Activated CD8-positive, alpha-beta memory T cell treated with anti-CD3 and anti-CD28 coated beads for 4 hours (primary cell): ENCODE results near the gene EWSR1.
A peak's percentile ranks its signal among the peaks of the same experiment; 100 is the strongest.
"Not testable (repeated sequence)": the region's sequence is repeated elsewhere in the genome, so short reads cannot be mapped to it uniquely, and the experiment has no call there.

Experiments used
- DNase-seq, 2 donors: peaks; one replicate each; pipeline ENCODE4 v3.0.0-alpha.2; 2020; ENCODE audit warnings: low read depth in 2 of 2

EWSR1 gene

DNA sequence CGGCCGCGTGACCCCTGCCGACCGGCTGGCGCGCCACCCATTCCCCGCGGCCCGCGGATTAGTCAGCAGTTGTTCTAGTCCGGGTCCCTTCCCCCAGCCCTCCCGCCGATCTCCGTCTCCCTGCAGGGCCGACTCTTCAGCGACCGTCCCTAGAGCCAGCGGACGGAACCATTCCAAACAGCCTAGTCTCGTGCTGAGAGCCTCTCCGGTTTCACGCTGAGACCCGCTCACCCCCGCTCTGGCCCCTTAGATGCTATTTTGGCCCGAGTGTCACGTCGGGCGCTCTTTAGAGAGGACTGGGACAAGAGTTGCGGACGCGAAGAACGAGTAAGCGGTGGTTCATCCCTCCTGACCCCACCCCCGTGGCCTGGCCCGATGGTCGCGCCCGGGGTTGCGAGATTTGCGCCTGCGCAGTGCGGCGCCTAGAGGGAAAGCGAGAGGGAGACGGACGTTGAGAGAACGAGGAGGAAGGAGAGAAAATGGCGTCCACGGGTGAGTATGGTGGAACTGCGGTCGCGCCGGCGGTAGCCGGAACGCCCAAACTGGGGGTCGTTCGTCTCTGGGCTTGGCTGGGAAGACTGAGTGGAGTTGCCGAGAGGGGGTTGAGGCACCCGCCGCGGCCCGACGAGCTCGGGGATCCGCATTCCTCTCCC is at the start of gene EWSR1, which contains the start of gene RHBDD3:
EWSR1 (plus strand) TSS at position 411 of the 653 bp plus-strand sequence; CDS start at position 480, 69 bp downstream.
RHBDD3 (minus strand) TSS at position 124 of the 653 bp plus-strand sequence. CDS start 2,355 bp downstream, outside the sequence.
- peak; percentile 91 to 95 for DNase-seq

DNA sequence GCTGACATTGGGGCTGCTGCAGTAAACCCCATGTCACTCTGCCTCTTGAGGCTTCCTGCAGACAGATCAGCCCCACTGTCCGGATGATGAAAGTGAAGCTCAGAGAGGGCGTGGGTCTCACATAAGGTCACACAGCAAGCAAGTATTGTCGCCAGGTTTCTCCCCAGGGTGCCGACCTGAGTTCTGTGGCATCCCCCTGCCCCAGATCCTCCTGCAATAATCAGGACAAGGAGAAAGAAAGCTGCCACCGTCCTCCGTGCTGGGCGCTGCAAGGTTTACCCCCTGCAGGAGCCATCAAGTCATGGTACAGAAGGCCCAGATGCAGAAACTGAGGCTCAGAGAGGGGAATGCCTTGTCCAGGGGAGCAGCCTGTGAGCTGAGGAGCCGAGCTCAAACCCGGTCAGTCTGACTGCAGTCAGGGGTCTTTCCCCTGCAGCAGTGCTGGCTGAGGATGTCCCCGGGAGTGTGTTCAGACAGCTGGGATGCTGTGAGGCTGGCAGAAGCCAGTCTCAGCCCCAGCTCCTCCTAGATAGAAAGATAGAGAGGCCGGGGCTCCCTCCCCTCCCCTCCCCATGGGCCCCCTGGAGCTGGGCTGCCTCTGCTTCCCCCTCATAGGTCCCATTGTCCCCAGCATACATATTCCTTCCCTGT is 49.2 kb upstream of the EWSR1 start:
- DNase-seq: no peak

GRCh38 chr22:29219409-29219782 is 48.7 kb upstream of the EWSR1 start:
- DNase-seq: not testable (repeated sequence)

GRCh38 chr22:29219881-29220670 is 48.0 kb upstream of the EWSR1 start:
- DNase-seq: no peak

GRCh38 chr22:29224121-29224858 is 43.8 kb upstream of the EWSR1 start:
- DNase-seq: no peak

- DNase-seq: no peak
These were observed 43.1 kb upstream of the EWSR1 start for GRCh38 chr22:29224859-29225410.

GRCh38 chr22:29225422-29226090 is 42.5 kb upstream of the EWSR1 start:
- DNase-seq: no peak

- no peak for DNase-seq
These were observed 41.6 kb upstream of the EWSR1 start for GRCh38 chr22:29226351-29226981.

DNA sequence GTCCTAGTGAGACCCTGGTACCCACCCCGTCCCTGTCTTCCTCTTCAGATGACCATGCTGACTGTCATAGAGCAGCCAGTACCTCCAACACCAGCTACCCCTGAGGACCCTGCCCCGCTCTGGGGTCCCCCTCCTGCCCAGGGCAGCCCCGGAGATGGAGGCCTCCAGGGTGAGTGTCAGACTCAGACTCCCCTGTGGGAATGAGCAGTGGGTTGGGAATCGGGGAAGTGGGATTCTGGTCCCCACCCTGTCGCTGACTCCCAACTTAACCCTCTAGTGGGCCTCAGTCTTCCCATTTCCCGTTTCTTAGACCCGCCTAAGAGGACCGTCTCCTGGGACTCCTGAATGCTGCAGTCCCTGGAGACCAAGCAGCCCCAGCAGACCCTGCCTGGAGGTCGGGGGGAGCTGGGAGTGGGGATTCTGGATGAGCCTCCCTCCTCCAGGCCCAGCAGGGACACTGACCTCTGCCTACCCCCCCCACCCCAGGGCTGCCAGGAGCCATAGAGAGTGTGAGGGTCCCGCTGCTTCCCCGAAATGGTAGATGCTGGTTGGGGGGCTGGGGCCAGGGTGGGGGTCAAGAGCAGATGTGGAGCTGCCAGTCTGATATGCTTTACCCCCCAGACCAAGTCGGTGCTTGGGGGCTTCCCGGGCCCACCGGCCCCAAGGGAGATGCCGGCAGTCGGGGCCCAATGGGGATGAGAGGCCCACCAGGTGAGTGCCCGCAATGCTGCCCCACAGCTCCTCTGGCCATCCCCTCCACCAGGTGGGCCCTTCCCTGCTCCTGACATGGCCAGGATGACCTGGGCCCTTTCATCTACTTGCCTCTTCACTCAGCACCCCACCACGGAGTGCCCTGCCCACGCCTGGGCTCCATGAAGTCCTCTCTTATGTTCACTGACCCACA is 36.8 kb upstream of the EWSR1 start:
- DNase-seq: no peak

- DNase-seq: no peak
These were observed 35.8 kb upstream of the EWSR1 start for GRCh38 chr22:29231971-29232959.

GRCh38 chr22:29233277-29233877 is 34.7 kb upstream of the EWSR1 start:
- DNase-seq: no peak

GRCh38 chr22:29240481-29240880 is 27.6 kb upstream of the EWSR1 start:
- DNase-seq: not testable (repeated sequence)

DNA sequence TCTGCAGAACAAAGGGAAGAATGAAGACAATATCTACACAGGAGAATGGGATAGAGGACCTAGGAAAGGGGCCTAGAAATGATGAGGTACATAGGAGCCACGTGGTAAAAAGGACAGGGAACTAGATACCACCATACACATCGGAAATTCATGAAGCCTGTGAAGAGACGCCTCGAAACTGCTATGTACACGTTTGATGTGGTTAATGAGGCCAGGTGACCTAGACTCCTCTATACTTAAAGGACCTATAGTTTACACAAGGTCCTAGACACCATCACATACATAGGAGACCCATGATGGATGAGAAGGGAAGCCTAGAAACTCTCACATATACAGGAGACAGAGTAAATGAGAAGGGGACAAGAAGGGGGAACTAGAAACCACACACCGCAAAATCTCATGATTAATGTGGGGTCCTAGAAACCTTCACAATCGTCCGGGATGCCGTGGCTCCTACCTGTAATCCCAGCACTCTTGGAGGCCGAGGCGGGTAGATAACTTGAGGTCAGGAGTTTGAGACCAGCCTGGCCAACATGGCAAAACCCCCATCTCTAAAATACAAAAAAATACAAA is 24.1 kb upstream of the EWSR1 start:
- DNase-seq: no peak

DNA sequence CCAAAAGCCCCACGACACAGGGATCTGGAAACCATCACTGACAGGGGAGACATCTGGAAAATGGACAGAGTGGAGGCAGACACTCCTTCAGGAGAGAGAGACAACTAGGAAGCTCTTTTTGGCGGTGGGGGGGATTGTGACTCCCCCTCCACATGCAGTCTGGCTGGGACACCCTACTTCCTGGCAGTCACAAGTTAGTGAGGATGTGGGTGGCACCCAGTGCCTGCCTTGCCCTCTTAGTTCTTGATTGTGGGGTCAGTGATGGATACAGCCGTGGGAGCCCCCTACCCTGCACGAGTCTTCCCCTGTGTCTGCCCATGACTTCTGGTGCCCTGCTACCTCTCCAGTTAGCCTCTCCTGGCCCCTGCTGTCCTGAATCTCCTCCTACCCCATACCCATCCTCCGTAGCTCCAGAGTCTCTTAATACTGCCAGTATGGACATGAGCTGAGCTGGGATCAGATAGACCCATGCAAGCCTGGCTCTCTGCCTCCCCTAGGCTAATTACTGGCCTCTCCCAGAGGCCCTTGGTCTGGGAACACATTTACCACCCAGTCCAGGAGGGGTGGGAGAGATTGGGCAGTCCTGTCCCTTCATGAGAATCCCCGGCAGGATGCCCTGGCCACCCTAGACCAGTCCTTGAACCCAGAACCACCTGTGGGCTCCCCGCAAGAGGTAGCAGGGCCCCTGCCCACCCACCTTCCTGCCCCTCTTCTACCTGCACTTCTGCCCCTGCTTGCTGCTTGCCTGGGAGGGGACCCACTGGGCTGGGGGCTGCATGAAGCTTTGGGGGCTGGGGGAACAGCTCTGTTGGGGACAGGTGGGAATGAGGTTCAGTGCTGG is 23.1 kb upstream of the EWSR1 start:
- no peak for DNase-seq

GRCh38 chr22:29245626-29246385 is 22.3 kb upstream of the EWSR1 start:
- peak; percentile 40 to 53 for DNase-seq

DNA sequence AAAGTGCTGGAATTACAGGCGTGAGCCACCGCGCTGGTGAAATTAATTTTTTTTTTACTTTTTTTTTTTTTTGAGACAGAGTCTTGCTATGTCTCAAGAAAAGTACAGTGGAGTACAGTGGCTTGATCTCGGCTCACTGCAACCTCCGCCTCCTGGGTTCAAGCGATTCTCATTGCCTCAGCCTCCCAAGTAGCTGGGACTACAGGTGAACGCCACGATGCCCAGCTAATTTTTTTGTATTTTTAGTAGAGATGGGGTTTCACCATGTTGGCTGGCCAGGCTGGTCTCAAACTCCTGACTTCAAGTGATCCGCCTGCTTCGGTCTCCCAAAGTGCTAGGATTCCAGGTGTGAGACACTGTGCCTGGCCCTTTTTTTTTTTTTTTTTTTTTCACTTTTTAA is 20.2 kb upstream of the EWSR1 start:
- not testable (repeated sequence) for DNase-seq
